A549 (cell line): Measurements from ENCODE around the gene ARHGEF3. TPM values are rescaled to one million over a fixed set of nuclear protein-coding genes. Genes with fewer than 3 reads are reported as not detected.

Experiments used
- ATAC-seq, 2 experiments: fragments of 200-7000 bp in 1 of 2; fragments of >200 bp in 1 of 2; cut with Nextera tagmentation in 1 of 2; cut with Tn5 transposase in 1 of 2; 3 replicates each; pipeline versions ENCODE4 v1.8.0 to v1.9.1; 2018 to 2020; ENCODE audit warnings: mild to moderate bottlenecking in 1 of 2, moderate library complexity in 1 of 2
- CTCF ChIA-PET: fragments of 300-600 bp; sonication (Branson Sonifier 250); formaldehyde crosslinking; extraction: SDS; loops from one replicate; lab custom pipeline; 2021; ENCODE audit warnings: antibody characterized with exemption, inconsistent platforms; lab: Yijun Ruan, JAX
- POLR2A ChIA-PET: fragments of 350-600 bp; formaldehyde crosslinking; extraction: SDS; loops from one replicate; lab custom pipeline; 2021; ENCODE audit warnings: antibody characterized with exemption, inconsistent platforms; lab: Yijun Ruan, JAX
- DNase-seq, 2 experiments: peaks; one replicate each; pipeline versions ENCODE4 v3.0.0 to v3.0.0-alpha.2; 2011 to 2016; ENCODE audit warnings: low read depth in 1 of 2, low spot score in 1 of 2
- FAIRE-seq: peaks from 2 replicates; lab custom pipeline; 2011; peaks lifted over from hg19 to GRCh38; lab: Jason Lieb, UNC
- H3K27ac ChIP-seq, 2 experiments: fragments of >200 bp; sonication (Bioruptor Twin); formaldehyde crosslinking; 3 replicates each; pipeline ENCODE4 v1.5.1; 2016 to 2017
- H3K4me1 ChIP-seq: fragments of >200 bp; sonication (Bioruptor Twin); formaldehyde crosslinking; 3 replicates; pipeline ENCODE4 v1.6.1; 2016
- H3K4me2 ChIP-seq: fragments of >200 bp; sonication (Bioruptor Twin); formaldehyde crosslinking; 3 replicates; pipeline ENCODE4 v1.6.1; 2016
- H3K4me3 ChIP-seq: fragments of >200 bp; sonication (Bioruptor Twin); formaldehyde crosslinking; 3 replicates; pipeline ENCODE4 v1.5.1; 2016
- H3K9me3 ChIP-seq: fragments of >200 bp; sonication (Bioruptor Twin); formaldehyde crosslinking; 3 replicates; pipeline ENCODE4 v1.6.1; 2016
- BHLHE40 ChIP-seq: IDR thresholded peaks from 2 replicates; pipeline ENCODE4 v1.6.1; 2012; ENCODE audit warnings: low read depth, low read length, inconsistent platforms
- CBX2 ChIP-seq: fragments of 200-600 bp; sonication (generic); IDR thresholded peaks from 2 replicates; pipeline ENCODE4 v1.6.1; 2016; ENCODE audit warnings: low read depth, mild to moderate bottlenecking, borderline replicate concordance
- E2F6 ChIP-seq: IDR thresholded peaks from 2 replicates; pipeline ENCODE4 v1.6.1; 2012; ENCODE audit warnings: low read depth, borderline replicate concordance
- EHF ChIP-seq: fragments of 250-450 bp; sonication (Bioruptor Pico); IDR thresholded peaks from 2 replicates; pipeline ENCODE4 v1.5.0; 2020; ENCODE audit warnings: mild to moderate bottlenecking
- EP300 ChIP-seq, 2 experiments: fragments of >200 bp; sonication (Bioruptor Twin); formaldehyde crosslinking; IDR thresholded peaks; 2 replicates in 1 of 2; 3 replicates in 1 of 2; pipeline ENCODE4 v1.6.1; 2016 to 2017
- GATA3 ChIP-seq: IDR thresholded peaks from 2 replicates; pipeline ENCODE4 v1.6.1; 2012; ENCODE audit warnings: borderline replicate concordance
- HDAC2 ChIP-seq: fragments of 200-600 bp; sonication (generic); IDR thresholded peaks from 2 replicates; pipeline ENCODE4 v1.6.1; 2016
- HES2 ChIP-seq: fragments of >200 bp; sonication (Bioruptor Twin); formaldehyde crosslinking; IDR thresholded peaks from 2 replicates; pipeline ENCODE4 v1.6.1; 2016
- HOXA7 ChIP-seq: fragments of 250-450 bp; sonication (Bioruptor Pico); IDR thresholded peaks from 2 replicates; pipeline ENCODE4 v1.5.0; 2020; ENCODE audit warnings: mild to moderate bottlenecking, moderate library complexity
- KDM1A ChIP-seq: fragments of 200-600 bp; sonication (generic); IDR thresholded peaks from 2 replicates; pipeline ENCODE4 v1.6.1; 2016; ENCODE audit warnings: low read depth, mild to moderate bottlenecking
- KDM5A ChIP-seq: fragments of 200-600 bp; sonication (generic); IDR thresholded peaks from 2 replicates; pipeline ENCODE4 v1.6.1; 2016; ENCODE audit warnings: antibody characterized with exemption, mild to moderate bottlenecking
- MAFK ChIP-seq: fragments of 450-650 bp; IDR thresholded peaks from 2 replicates; pipeline ENCODE4 v1.6.1; 2014; ENCODE audit not compliant: partially characterized antibody
- MAX ChIP-seq: IDR thresholded peaks from 2 replicates; pipeline ENCODE4 v1.6.1; 2012
- MAZ ChIP-seq: fragments of 150-350 bp; IDR thresholded peaks from 2 replicates; pipeline ENCODE4 v1.6.1; 2014; ENCODE audit warnings: antibody characterized with exemption, low read depth, low read length, borderline replicate concordance
- NPAS2 ChIP-seq: fragments of 250-450 bp; sonication (Bioruptor Pico); IDR thresholded peaks from 2 replicates; pipeline ENCODE4 v1.8.0; 2022; ENCODE audit warnings: mild to moderate bottlenecking, moderate library complexity, borderline replicate concordance
- PBX3 ChIP-seq: IDR thresholded peaks from 2 replicates; pipeline ENCODE4 v1.6.1; 2012
- POLR2A ChIP-seq: IDR thresholded peaks from 2 replicates; pipeline ENCODE4 v1.6.1; 2012; ENCODE audit warnings: mild to moderate bottlenecking, low read length
- POLR2AphosphoS2 ChIP-seq: conservative IDR thresholded peaks from 2 replicates; pipeline ENCODE4 v1.6.1; 2012; ENCODE audit warnings: low read length, improper control_type of control experiment, inconsistent platforms
- RCOR1 ChIP-seq: fragments of 150-350 bp; IDR thresholded peaks from 2 replicates; pipeline ENCODE4 v1.6.1; 2014; ENCODE audit warnings: antibody characterized with exemption, low read length, low read depth
- RNF2 ChIP-seq: fragments of 200-600 bp; sonication (generic); IDR thresholded peaks from 2 replicates; pipeline ENCODE4 v1.6.1; 2016; ENCODE audit warnings: low read depth, mild to moderate bottlenecking, antibody characterized with exemption, moderate library complexity, borderline replicate concordance
- SMC3 ChIP-seq: fragments of >200 bp; sonication (Bioruptor Twin); formaldehyde crosslinking; IDR thresholded peaks from 3 replicates; pipeline ENCODE4 v1.6.1; 2018; ENCODE audit warnings: inconsistent platforms
- TP53 ChIP-seq: fragments of 250-450 bp; sonication (Bioruptor Pico); IDR thresholded peaks from 2 replicates; pipeline ENCODE4 v1.5.0; 2021; ENCODE audit warnings: mild to moderate bottlenecking, moderate library complexity
- ZC3H11A ChIP-seq: fragments of 450-650 bp; IDR thresholded peaks from 2 replicates; pipeline ENCODE4 v1.6.1; 2014; ENCODE audit warnings: antibody characterized with exemption, mild to moderate bottlenecking
- ZSCAN20 ChIP-seq: fragments of 250-450 bp; sonication (Bioruptor Pico); IDR thresholded peaks from 2 replicates; pipeline ENCODE4 v1.8.0; 2022; ENCODE audit warnings: mild to moderate bottlenecking, moderate library complexity
- WGBS: methylation state at CpG from one replicate; pipeline ENCODE4 v1.1.6; 2017; ENCODE audit errors: missing lambda C conversion rate; 5-methylcytosine and 5-hydroxymethylcytosine counted together
- polyA plus RNA-seq, 4 experiments: library from polyadenylated mRNA; depleted of rRNA in 3 of 4; stranded (reverse); fragments of >200 nt; fragmentation: RNase III in 1 of 4; extraction: RNeasy Plus Mini Kit Qiagen cat#74134 plus additional on column Dnase treatment in 1 of 4; gene quantifications; 2 replicates in 3 of 4; 3 replicates in 1 of 4; pipeline ENCODE4 v1.2.3, GENCODE V29; 2011 to 2017

The ARHGEF3 gene
- polyA plus RNA-seq, 2 of the 4 experiments (the other 2 are of a cell fraction): 7.3 to 10.6 TPM

GRCh38 chr3:56776556-56776950, 25.2 kb downstream of the ARHGEF3 start:
- Histone ChIP-seq H3K27ac (no peak overlapping the region), H3K4me1 (no peaks in the 10 kb centered on the region; the same call in 2 of the 3 replicates), H3K9me3 (no peaks in the 10 kb centered on the region), H3K4me3 (no peak overlapping the region), H3K4me2 (no peak overlapping the region)
- TF ChIP-seq CBX2 (no peak), SMC3 (no peak), ZSCAN20 (CRISPR knock-in tag) (no peak), POLR2A (no peak), KDM1A (no peak), PBX3 (no peak), TP53 (CRISPR knock-in tag) (no peak), MAX (no peak), EHF (CRISPR knock-in tag) (no peak), BHLHE40 (no peak), ZC3H11A (no peak), MAZ (no peak)
- ChIA-PET POLR2A (no interaction called here), CTCF (interaction anchor here (1.5 kb wide), 1 partner anchor 13 kb away, joined by 3 read pairs; no protein-coding TSS in a partner anchor)
- WGBS: 74% methylated on average over 3 of the region's 3 CpGs
- DNase-seq (no peak), FAIRE-seq (no peak), ATAC-seq (no peak)

- no peaks in the 10 kb centered on the region for H3K9me3 ChIP-seq
- no peak overlapping the region for H3K4me3 ChIP-seq
- ATAC-seq (no peak), FAIRE-seq (no peak), DNase-seq (no peak)
- POLR2A ChIA-PET: no interaction called here
- no peak overlapping the region for H3K4me2 ChIP-seq
- CTCF ChIA-PET: interaction anchor here (0.6 to 1.5 kb wide), 2 partner anchors 14 to 1679 kb away, joined by 3 read pairs; no protein-coding TSS in a partner anchor
- TF ChIP-seq RNF2 (no peak), BHLHE40 (no peak), GATA3 (no peak), E2F6 (no peak), TP53 (CRISPR knock-in tag) (no peak), HES2 (no peak), EP300 (IDR thresholded peaks at IDR 0.05) (no peak), KDM5A (no peak), PBX3 (no peak), MAZ (no peak), HDAC2 (no peak), POLR2AphosphoS2 (no peak), MAFK (no peak), HOXA7 (CRISPR knock-in tag) (no peak), RCOR1 (no peak), NPAS2 (CRISPR knock-in tag) (no peak)
- no peaks in the 10 kb centered on the region; the same call in 2 of the 3 replicates for H3K4me1 ChIP-seq
- 82% methylated on average over 8 of the region's 8 CpGs for WGBS
- no peak overlapping the region for H3K27ac ChIP-seq
Measured at GRCh38 chr3:56775838-56776555, 25.8 kb downstream of the ARHGEF3 start.
